HepG2 (cell line): ENCODE results near the gene DHH.

Experiments
- CREB1 ChIP-seq, 2 experiments: fragments of 450-650 bp in 1 of 2; IDR thresholded peaks; 2 replicates each; pipeline ENCODE4 v1.6.1; 2016 to 2017; ENCODE audit warnings: control low read depth in 1 of 2, mild to moderate bottlenecking in 1 of 2, missing compliant biosample characterization in 1 of 2, missing genetic modification characterization in 1 of 2
- CTCF ChIP-seq: sonication (generic); formaldehyde crosslinking; IDR thresholded peaks from 2 replicates; pipeline ENCODE4 v1.5.0; 2020; ENCODE audit warnings: mild to moderate bottlenecking, missing genetic modification reagents, moderate library complexity
- POLR2AphosphoS5 ChIP-seq: IDR thresholded peaks from 2 replicates; pipeline ENCODE4 v1.6.1; 2012; ENCODE audit warnings: low read depth, low read length
- SATB2 ChIP-seq: sonication (generic); formaldehyde crosslinking; IDR thresholded peaks from 2 replicates; pipeline ENCODE4 v1.5.0; 2020; ENCODE audit warnings: missing genetic modification reagents
- SMARCC2 ChIP-seq: fragments of 450-650 bp; IDR thresholded peaks from 2 replicates; pipeline ENCODE4 v1.6.1; 2017; ENCODE audit warnings: antibody characterized with exemption, mild to moderate bottlenecking
- ZNF326 ChIP-seq: sonication (generic); formaldehyde crosslinking; IDR thresholded peaks from 2 replicates; pipeline ENCODE4 v1.4.0; 2020; ENCODE audit warnings: missing genetic modification reagents, borderline replicate concordance
- ZNF550 ChIP-seq: sonication (generic); formaldehyde crosslinking; IDR thresholded peaks from 2 replicates; pipeline ENCODE4 v1.4.0; 2020; ENCODE audit warnings: mild to moderate bottlenecking, missing genetic modification reagents, borderline replicate concordance
- ZNF83 ChIP-seq: sonication (generic); formaldehyde crosslinking; IDR thresholded peaks from 2 replicates; pipeline ENCODE4 v1.4.0; 2020; ENCODE audit warnings: missing genetic modification reagents, mild to moderate bottlenecking, borderline replicate concordance

DNA sequence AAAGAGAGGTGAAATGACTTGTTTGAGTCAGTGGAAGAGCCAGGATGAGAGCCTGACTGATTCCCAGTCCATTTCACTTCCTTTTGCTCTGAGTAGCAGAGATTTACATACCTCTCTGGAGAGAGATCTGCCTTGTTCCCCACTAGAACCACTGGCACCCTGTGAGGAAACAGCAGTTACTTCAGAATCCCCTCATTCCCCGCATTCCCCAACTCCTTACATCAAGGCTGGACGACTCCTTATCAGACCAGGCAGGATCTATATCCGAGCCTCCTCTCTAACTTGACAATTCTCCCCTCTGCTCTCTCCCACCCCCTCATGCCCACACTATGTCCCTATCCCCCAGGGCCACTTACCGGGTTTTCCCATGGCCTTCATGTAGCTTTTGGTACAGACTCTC, 28.5 kb downstream of the DHH start:
- TF ChIP-seq CREB1 (IDR thresholded peaks at IDR 0.05) (no peak), CREB1 (CRISPR knock-in tag; IDR thresholded peaks at IDR 0.05) (no peak), SATB2 (CRISPR knock-in tag) (no peak), POLR2AphosphoS5 (no peak), ZNF326 (CRISPR knock-in tag) (no peak), CTCF (CRISPR knock-in tag) (no peak), ZNF550 (CRISPR knock-in tag) (no peak), SMARCC2 (no peak), ZNF83 (CRISPR knock-in tag) (no peak)
